AG10803 (cell line): ENCODE results near the gene SHISAL1.
"Not testable (repeated sequence)": the region's sequence is repeated elsewhere in the genome, so short reads cannot be mapped to it uniquely, and the experiment has no call there.

Source experiments
- DNase-seq: peaks from one replicate; pipeline ENCODE4 v3.0.0; 2010; ENCODE audit warnings: low read depth
- H3K4me3 ChIP-seq: 2 replicates; pipeline ENCODE4 v1.5.1; 2011; ENCODE audit warnings: mild to moderate bottlenecking, low read length, control low read depth
- CTCF ChIP-seq: conservative IDR thresholded peaks from 2 replicates; pipeline ENCODE4 v1.5.1; 2011; ENCODE audit warnings: mild to moderate bottlenecking, low read length, control low read depth, inconsistent platforms

The SHISAL1 gene

GRCh38 chr22:44325718-44326490, 13.2 kb upstream of the SHISAL1 start:
- DNase-seq, result peak; percentile 54
- H3K4me3 ChIP-seq, result peak overlapping the region; percentile 71
- TF ChIP-seq CTCF, result peak; percentile 56

- DNase-seq, H3K4me3 ChIP-seq: not testable (repeated sequence)
These were observed 10.5 kb upstream of the SHISAL1 start for GRCh38 chr22:44323140-44323790.

- H3K4me3 ChIP-seq, result no peak overlapping the region
- TF ChIP-seq CTCF, result no peak
- no peak for DNase-seq
These were observed 6.9 kb upstream of the SHISAL1 start for GRCh38 chr22:44319685-44320084.

- TF ChIP-seq CTCF, result no peak
- no peak overlapping the region for H3K4me3 ChIP-seq
- no peak for DNase-seq
These were observed 6.0 kb upstream of the SHISAL1 start for GRCh38 chr22:44318751-44319150.

- TF ChIP-seq CTCF, result no peak
- no peak for DNase-seq
- no peak overlapping the region for H3K4me3 ChIP-seq
These were observed 5.3 kb upstream of the SHISAL1 start for GRCh38 chr22:44317886-44318637.

GRCh38 chr22:44317123-44317444, 4.3 kb upstream of the SHISAL1 start:
- no peak for TF ChIP-seq CTCF
- H3K4me3 ChIP-seq, result no peak overlapping the region
- peak; percentile 6 for DNase-seq

GRCh38 chr22:44316393-44317122, 3.8 kb upstream of the SHISAL1 start:
- DNase-seq, result peak; percentile 31
- no peak for TF ChIP-seq CTCF

More at GRCh38 chr22:44316393-44317122, 3.8 kb upstream of the SHISAL1 start:
- no peak overlapping the region for H3K4me3 ChIP-seq
